HCT116 (cell line): Measurements from ENCODE around the gene RAI1. TPM values are rescaled to one million over a fixed set of nuclear protein-coding genes. Genes with fewer than 3 reads are reported as not detected.

Source experiments
- ATAC-seq: fragments of 200-7000 bp; cut with Tn5 transposase; 2 replicates; pipeline ENCODE4 v1.9.1; 2020; ENCODE audit warnings: mild to moderate bottlenecking, moderate library complexity
- BruUV-seq: library from RNA; stranded (reverse); fragments of 400-500 nt; replicated peaks from 2 replicates; lab custom pipeline; 2021; lab: Mats Ljungman, UMichigan
- CTCF ChIA-PET: fragments of 300-600 bp; sonication (Branson Sonifier 250); formaldehyde crosslinking; loops from one replicate; lab custom pipeline; 2021; ENCODE audit warnings: antibody characterized with exemption; lab: Charles Lee
- POLR2A ChIA-PET: fragments of 300-600, 350-600 bp; sonication (Branson Sonifier 250); formaldehyde crosslinking; loops from one replicate; lab custom pipeline; 2021; ENCODE audit warnings: antibody characterized with exemption; lab: Charles Lee
- RAD21 ChIA-PET, 2 experiments: fragments of 300-600 bp; sonication (Branson Sonifier 250); formaldehyde crosslinking; loops; one replicate each; lab custom pipeline; 2023; ENCODE audit warnings: low total read pairs in 2 of 2; ENCODE audit not compliant: uncharacterized antibody in 2 of 2, unreplicated experiment in 2 of 2, low non-redundant PET in 1 of 2; lab: Charles Lee
- DNase-seq: peaks from one replicate; pipeline ENCODE4 v3.0.0-alpha.2; 2010; ENCODE audit warnings: low read depth, low spot score
- H2AFZ ChIP-seq: fragments of 200-600 bp; shearing (Covaris generic), sonication (generic); 2 replicates; pipeline ENCODE4 v1.6.1; 2017; ENCODE audit warnings: low read depth, mixed run types, mixed read lengths, antibody characterized with exemption, low read length; ENCODE audit not compliant: poor library complexity, severe bottlenecking
- H3K27ac ChIP-seq: 2 replicates; pipeline ENCODE4 v1.5.1; 2012; ENCODE audit warnings: low read depth, low read length
- H3K27me3 ChIP-seq: fragments of 200-600 bp; sonication (generic); 2 replicates; pipeline ENCODE4 v1.6.1; 2016; ENCODE audit warnings: mixed run types, low read length, mixed read lengths; ENCODE audit not compliant: insufficient read depth
- H3K36me3 ChIP-seq, 2 experiments: fragments of 200-500 bp in 1 of 2; fragments of 200-600 bp in 1 of 2; sonication (Bioruptor generic) in 1 of 2; sonication (generic) in 1 of 2; 2 replicates each; pipeline versions ENCODE4 v1.5.1 to v1.6.1; 2014 to 2016; ENCODE audit warnings: low read length in 2 of 2, inconsistent platforms in 1 of 2, mixed read lengths in 1 of 2, mixed run types in 1 of 2; ENCODE audit not compliant: insufficient read depth in 2 of 2, control insufficient read depth in 1 of 2
- H3K4me1 ChIP-seq, 2 experiments: fragments of 200-600 bp in 1 of 2; sonication (generic) in 1 of 2; 2 replicates each; pipeline versions ENCODE4 v1.5.1 to v1.6.1; 2012 to 2017; ENCODE audit warnings: low read length in 2 of 2, inconsistent platforms in 1 of 2, mild to moderate bottlenecking in 1 of 2, mixed read lengths in 1 of 2, mixed run types in 1 of 2, moderate library complexity in 1 of 2; ENCODE audit not compliant: insufficient read depth in 2 of 2, control insufficient read depth in 1 of 2
- H3K4me2 ChIP-seq: fragments of 200-600 bp; sonication (generic); 2 replicates; pipeline ENCODE4 v1.6.1; 2017; ENCODE audit warnings: mixed run types, low read length, mixed read lengths
- H3K4me3 ChIP-seq, 2 experiments: fragments of 200-600 bp in 1 of 2; sonication (generic) in 1 of 2; replicated peaks in 1 of 2; 2 replicates each; pipeline ENCODE4 v1.5.1; 2011 to 2016; ENCODE audit warnings: low read length in 2 of 2, control low read depth in 1 of 2, low read depth in 1 of 2, mild to moderate bottlenecking in 1 of 2, mixed read lengths in 1 of 2, mixed run types in 1 of 2
- H3K79me2 ChIP-seq: fragments of 200-600 bp; sonication (generic); 2 replicates; pipeline ENCODE4 v1.6.1; 2017; ENCODE audit warnings: mild to moderate bottlenecking, mixed run types, low read length, moderate library complexity, mixed read lengths; ENCODE audit not compliant: insufficient read depth
- H3K9ac ChIP-seq: fragments of 200-600 bp; sonication (generic); 2 replicates; pipeline ENCODE4 v1.6.1; 2016; ENCODE audit warnings: low read length, mixed read lengths
- H3K9me2 ChIP-seq: fragments of 200-600 bp; sonication (generic), shearing (Covaris generic); 2 replicates; pipeline ENCODE4 v1.6.1; 2017; ENCODE audit warnings: mixed run types, mild to moderate bottlenecking, moderate library complexity; ENCODE audit not compliant: insufficient read depth
- H3K9me3 ChIP-seq, 2 experiments: fragments of 200-500 bp in 1 of 2; fragments of 200-600 bp in 1 of 2; sonication (Bioruptor generic) in 1 of 2; sonication (generic) in 1 of 2; 2 replicates each; pipeline ENCODE4 v1.6.1; 2014 to 2017; ENCODE audit warnings: low read length in 2 of 2, mixed read lengths in 2 of 2, inconsistent platforms in 1 of 2, low read depth in 1 of 2, mild to moderate bottlenecking in 1 of 2, mixed run types in 1 of 2, moderate library complexity in 1 of 2; ENCODE audit not compliant: control insufficient read depth in 1 of 2, insufficient read depth in 1 of 2
- H4K20me1 ChIP-seq: fragments of 200-600 bp; sonication (generic), shearing (Covaris generic); 2 replicates; pipeline ENCODE4 v1.6.1; 2017; ENCODE audit warnings: mixed run types, mild to moderate bottlenecking, moderate library complexity; ENCODE audit not compliant: insufficient read depth
- CTCF ChIP-seq, 3 experiments: fragments of 200-600 bp in 1 of 3; sonication (generic) in 1 of 3; IDR thresholded peaks in 2 of 3; conservative IDR thresholded peaks in 1 of 3; 2 replicates each; pipeline ENCODE4 v1.5.1; 2012 to 2017; ENCODE audit warnings: low read depth in 2 of 3, low read length in 2 of 3, antibody characterized with exemption in 1 of 3, borderline replicate concordance in 1 of 3, control low read depth in 1 of 3, mild to moderate bottlenecking in 1 of 3, mixed read lengths in 1 of 3, mixed run types in 1 of 3, moderate library complexity in 1 of 3; ENCODE audit not compliant: insufficient read depth in 1 of 3
- EGR1 ChIP-seq: IDR thresholded peaks from 2 replicates; pipeline ENCODE4 v1.6.1; 2012; ENCODE audit warnings: low read depth
- JUND ChIP-seq: IDR thresholded peaks from 2 replicates; pipeline ENCODE4 v1.6.1; 2012
- MAX ChIP-seq: IDR thresholded peaks from 2 replicates; pipeline ENCODE4 v1.6.1; 2012
- SIN3A ChIP-seq: IDR thresholded peaks from 2 replicates; pipeline ENCODE4 v1.6.1; 2012; ENCODE audit warnings: low read depth
- YY1 ChIP-seq: IDR thresholded peaks from 2 replicates; pipeline ENCODE4 v1.6.1; 2011; ENCODE audit warnings: low read length, low read depth, moderate library complexity, mild to moderate bottlenecking; ENCODE audit not compliant: insufficient replicate concordance; ENCODE audit errors: extremely low read depth
- intact Hi-C: fragments of 100-400 bp; cut with micrococcal nuclease; formaldehyde crosslinking; loops from 2 replicates; pipeline ENCODE4 v1.10.0; 2022
- total RNA-seq: library from RNA; stranded (reverse); gene quantifications from one replicate; pipeline ENCODE4 v1.2.1, GENCODE V29; 2021; ENCODE audit not compliant: unreplicated experiment

RAI1 gene
- total RNA-seq, 1 experiment from 2014 or later = 38.5 TPM

- ChIA-PET CTCF (interaction anchor here (1.2 to 2.7 kb wide), 2 partner anchors 11 to 118 kb away, joined by 4 to 9 read pairs; no protein-coding TSS in a partner anchor), RAD21 (interaction anchor here in 1 of 2 experiments (0.9 kb wide), 1 partner anchor 15 kb away, joined by 3 read pairs; no protein-coding TSS in a partner anchor), POLR2A (interaction anchor here (1.1 to 2.3 kb wide), 3 partner anchors 10 to 13 kb away, joined by 3 to 6 read pairs (median 3); no protein-coding TSS in a partner anchor)
- Histone ChIP-seq H3K9me3 (no peaks in the 10 kb centered on the region), H3K36me3 (no peaks in the 10 kb centered on the region), H3K4me2 (peak overlapping the region; percentile 99), H3K79me2 (peaks cover 97% of the 10 kb centered on the region), H3K9ac (peak overlapping the region; percentile 91), H3K27ac (peak overlapping the region; percentile 94), H3K4me3 (peak overlapping the region; percentile 37 to 83), H2AFZ (no peak overlapping the region), H3K4me1 (peaks cover 73 to 96% of the 10 kb centered on the region in 2 experiments), H3K9me2 (no peaks in the 10 kb centered on the region), H3K27me3 (no peaks in the 10 kb centered on the region), H4K20me1 (no peaks in the 10 kb centered on the region; the same call in 1 of the 2 replicates)
- intact Hi-C loops = no loop called here
- ATAC-seq = peak; percentile 26
- DNase-seq = no peak
- no peak; the same call in 1 of the 2 replicates for TF ChIP-seq MAX
- TF ChIP-seq SIN3A = peak; percentile 20; the same call in 1 of the 2 replicates
- no peak for TF ChIP-seq EGR1
- peak; percentile 50 for TF ChIP-seq YY1
- TF ChIP-seq JUND = no peak
- no peak for TF ChIP-seq CTCF (IDR thresholded peaks at IDR 0.05 in 2 of 3, conservative IDR thresholded peaks at IDR 0.05 in 1 of 3; ENCODE audit: borderline replicate concordance in 1 of 3, insufficient read depth in 1 of 3, low read depth in 2 of 3, low read length in 2 of 3)
- no TSS peak for BruUV-seq
These were observed 12.3 kb downstream of the RAI1 start for GRCh38 chr17:17693253-17694168.
